ENCODE data around the gene TMEM181.

DNA sequence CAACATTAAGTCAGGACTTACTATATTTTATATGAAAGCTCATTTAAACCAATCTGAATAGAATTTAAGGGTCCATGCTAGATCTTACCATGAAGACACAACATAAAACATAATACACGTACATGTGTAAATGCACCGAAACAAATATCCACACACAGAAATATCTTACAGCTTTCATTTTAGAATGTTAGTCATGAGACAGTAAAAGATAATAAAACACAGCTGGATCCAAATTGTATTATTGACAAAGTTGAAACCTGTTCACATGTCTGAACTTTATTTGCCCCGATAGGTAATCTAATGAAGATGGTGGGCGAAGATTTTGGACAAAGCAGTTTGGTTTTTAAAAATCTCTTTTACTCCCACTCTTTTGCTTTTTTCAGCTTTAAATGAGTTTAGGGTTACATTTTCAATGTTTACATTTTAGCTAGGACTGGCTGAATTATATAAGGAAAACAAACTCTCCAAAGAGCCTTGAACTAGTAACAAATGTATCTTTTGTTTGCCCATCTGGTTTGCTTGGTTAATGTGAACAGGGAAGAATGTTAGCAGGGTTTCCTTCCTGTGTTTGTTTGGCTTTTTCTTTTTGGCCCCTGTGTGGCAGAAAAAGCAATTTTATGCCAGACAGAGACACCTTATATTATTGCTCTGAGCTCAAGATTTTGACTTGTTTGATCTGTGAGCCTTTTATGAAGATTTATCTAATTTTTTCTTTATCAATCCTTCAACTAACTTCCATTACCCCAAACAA is 5.1 kb upstream of the TMEM181 start:
- no peak for TF ChIP-seq CTCF (IDR thresholded peaks at IDR 0.05)
- no peak for TF ChIP-seq POLR2A (IDR thresholded peaks at IDR 0.05)
- TF ChIP-seq POLR2AphosphoS5 (IDR thresholded peaks at IDR 0.05): no peak

Measured in breast epithelium (tissue), 3 donors.